HEK293 (cell line): ENCODE results near the gene RIOX2.

Experiments
- ZNF24 ChIP-seq: fragments of 450-650 bp; formaldehyde crosslinking; IDR thresholded peaks from 2 replicates; pipeline ENCODE4 v1.5.1; 2016; ENCODE audit warnings: missing biosample characterization, missing genetic modification characterization
- ZNF302 ChIP-seq: fragments of 450-650 bp; formaldehyde crosslinking; IDR thresholded peaks from 2 replicates; pipeline ENCODE4 v1.5.1; 2016; ENCODE audit warnings: missing biosample characterization, missing genetic modification characterization, low read depth
- ZNF600 ChIP-seq: fragments of 450-650 bp; formaldehyde crosslinking; IDR thresholded peaks from 2 replicates; pipeline ENCODE4 v1.5.1; 2016; ENCODE audit warnings: missing biosample characterization, missing genetic modification characterization
- ZNF660 ChIP-seq: fragments of 450-650 bp; IDR thresholded peaks from 2 replicates; pipeline ENCODE4 v1.5.1; 2018; ENCODE audit warnings: missing biosample characterization, mild to moderate bottlenecking, missing genetic modification characterization

GRCh38 chr3:97931218-97931617, 41.0 kb downstream of the RIOX2 start:
- TF ChIP-seq ZNF24 (tag by site-specific recombination) (no peak), ZNF660 (tag by site-specific recombination) (no peak), ZNF600 (tag by site-specific recombination) (no peak), ZNF302 (tag by site-specific recombination) (no peak)
